AG09319 (cell line): ENCODE results near the gene SP3.

ENCODE experiments used
- DNase-seq: peaks from one replicate; pipeline ENCODE4 v3.0.0-alpha.2; 2010; ENCODE audit warnings: low read depth; ENCODE audit errors: extremely low read depth
- TF ChIP-seq, protein P1 (sequence below): IDR thresholded peaks from 2 replicates; pipeline ENCODE4 v1.5.1; 2011; ENCODE audit warnings: low read depth, mild to moderate bottlenecking, inconsistent platforms, low read length, moderate library complexity

SP3 gene

DNA sequence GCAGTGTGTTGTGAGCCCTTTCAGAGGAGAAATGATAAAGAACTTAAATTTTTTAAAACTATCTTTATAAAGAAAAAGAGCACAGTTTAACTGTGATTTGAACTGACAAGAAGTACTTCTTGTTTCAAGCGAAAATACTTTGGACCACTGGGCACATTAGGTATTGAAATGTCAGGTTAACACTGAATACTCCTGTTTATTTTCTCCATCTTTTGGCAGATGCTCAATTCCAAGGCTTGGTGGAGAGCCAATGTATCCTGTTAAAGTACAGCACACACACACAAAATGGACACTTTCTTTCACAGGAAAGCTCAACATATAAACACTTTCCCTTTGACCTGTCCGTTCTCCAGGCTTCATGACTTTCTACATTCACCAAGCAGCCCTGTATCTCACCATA lies 32.6 kb upstream of the SP3 start:
- DNase-seq, result no peak
- TF ChIP-seq, protein P1, sequence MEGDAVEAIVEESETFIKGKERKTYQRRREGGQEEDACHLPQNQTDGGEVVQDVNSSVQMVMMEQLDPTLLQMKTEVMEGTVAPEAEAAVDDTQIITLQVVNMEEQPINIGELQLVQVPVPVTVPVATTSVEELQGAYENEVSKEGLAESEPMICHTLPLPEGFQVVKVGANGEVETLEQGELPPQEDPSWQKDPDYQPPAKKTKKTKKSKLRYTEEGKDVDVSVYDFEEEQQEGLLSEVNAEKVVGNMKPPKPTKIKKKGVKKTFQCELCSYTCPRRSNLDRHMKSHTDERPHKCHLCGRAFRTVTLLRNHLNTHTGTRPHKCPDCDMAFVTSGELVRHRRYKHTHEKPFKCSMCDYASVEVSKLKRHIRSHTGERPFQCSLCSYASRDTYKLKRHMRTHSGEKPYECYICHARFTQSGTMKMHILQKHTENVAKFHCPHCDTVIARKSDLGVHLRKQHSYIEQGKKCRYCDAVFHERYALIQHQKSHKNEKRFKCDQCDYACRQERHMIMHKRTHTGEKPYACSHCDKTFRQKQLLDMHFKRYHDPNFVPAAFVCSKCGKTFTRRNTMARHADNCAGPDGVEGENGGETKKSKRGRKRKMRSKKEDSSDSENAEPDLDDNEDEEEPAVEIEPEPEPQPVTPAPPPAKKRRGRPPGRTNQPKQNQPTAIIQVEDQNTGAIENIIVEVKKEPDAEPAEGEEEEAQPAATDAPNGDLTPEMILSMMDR, result no peak

DNA sequence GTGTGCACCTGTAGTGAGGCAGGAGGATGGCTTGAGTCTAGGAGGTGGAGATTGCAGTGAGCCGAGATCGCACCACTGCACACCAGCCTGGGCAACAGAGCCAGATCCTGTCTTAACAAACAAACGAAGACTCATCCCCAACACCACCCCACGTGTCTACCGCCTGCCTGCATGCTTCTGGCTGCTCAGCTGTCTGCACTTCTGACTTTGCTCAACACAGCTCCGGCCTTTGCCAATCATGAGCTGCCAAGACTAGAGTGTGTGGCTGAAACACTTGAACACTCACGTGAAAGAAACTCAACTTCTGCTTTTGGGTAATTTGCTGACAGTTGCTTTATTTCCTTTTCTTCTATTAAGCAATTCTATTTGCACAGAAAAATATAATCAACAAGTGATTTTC lies 32.1 kb upstream of the SP3 start:
- DNase-seq, result no peak
- TF ChIP-seq, protein P1, result no peak

DNA sequence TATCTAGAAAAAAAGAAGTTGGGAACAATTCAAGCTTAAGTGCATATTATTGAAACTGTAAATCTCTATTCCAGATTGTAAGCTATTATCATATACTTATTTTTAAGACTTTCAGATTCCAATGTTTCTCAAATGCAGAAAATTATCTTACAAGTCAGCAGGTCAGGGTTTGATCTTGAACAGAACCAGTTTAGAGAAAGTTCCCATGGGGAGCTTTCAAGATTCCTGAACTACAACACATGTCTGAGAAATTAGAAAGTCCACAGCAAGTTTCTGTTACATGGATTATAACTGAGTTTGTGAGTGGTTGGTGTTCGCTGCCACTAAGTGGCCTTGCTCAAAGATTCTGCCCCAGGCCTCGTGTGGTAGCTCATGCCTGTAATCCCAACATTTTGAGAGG lies 31.6 kb upstream of the SP3 start:
- TF ChIP-seq, protein P1, result no peak
- no peak for DNase-seq

DNA sequence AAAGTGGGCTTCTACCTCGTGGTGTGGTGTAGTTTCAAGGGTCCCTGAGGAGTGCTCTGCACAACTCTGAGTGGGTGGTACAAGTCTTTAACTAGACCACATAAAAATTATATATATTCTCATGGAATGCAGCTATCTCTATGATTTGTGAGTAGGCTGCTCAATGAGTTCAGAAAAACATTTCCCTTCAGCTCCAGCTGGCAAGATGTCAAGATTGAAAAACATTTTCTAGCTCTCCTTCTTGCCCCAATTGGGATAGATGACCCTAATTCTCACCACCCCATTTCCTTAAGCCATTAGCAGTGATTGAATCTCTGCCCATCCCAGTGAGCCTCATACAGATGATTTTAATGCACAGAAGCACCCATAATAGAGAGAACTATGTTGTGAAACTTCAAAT lies 28.3 kb upstream of the SP3 start:
- TF ChIP-seq, protein P1, result no peak

DNA sequence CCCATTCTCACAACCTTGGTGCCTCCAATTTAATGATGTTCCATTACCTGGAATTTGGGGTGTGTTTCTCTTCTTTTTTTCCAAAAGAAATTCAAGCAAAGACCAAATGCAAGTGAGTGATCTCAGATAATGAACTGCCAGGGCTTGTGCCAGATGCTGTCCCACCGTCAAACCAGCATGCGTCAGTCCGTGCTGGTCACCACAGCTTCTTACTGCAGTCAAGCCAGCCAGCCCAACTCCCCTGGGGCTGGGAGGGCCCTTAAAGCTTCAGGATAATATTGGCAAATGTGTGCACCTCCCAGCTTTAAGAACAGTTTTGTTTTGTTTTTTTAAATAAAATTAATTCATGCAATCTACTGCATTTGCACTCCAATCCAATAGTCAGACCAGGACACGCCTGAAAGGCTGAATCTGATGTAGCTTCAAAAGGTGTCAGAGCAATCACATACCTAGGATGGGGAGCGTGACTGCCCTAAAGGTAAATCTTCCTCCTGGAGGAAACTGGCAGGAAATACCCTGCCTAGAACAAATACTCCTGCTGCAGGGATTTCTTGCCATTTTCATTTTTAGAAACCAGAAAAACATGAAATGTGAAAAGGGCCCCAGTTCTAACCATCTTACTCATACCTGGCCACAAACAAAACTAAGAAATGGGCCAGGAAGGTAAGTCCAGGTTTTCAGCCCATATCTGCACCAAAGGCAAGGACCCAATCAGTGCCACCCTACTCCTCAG lies 26.8 kb upstream of the SP3 start:
- TF ChIP-seq, protein P1, result no peak
- DNase-seq, result no peak

More for the DNA sequence above, 28.3 kb upstream of the SP3 start:
- DNase-seq, result no peak

DNA sequence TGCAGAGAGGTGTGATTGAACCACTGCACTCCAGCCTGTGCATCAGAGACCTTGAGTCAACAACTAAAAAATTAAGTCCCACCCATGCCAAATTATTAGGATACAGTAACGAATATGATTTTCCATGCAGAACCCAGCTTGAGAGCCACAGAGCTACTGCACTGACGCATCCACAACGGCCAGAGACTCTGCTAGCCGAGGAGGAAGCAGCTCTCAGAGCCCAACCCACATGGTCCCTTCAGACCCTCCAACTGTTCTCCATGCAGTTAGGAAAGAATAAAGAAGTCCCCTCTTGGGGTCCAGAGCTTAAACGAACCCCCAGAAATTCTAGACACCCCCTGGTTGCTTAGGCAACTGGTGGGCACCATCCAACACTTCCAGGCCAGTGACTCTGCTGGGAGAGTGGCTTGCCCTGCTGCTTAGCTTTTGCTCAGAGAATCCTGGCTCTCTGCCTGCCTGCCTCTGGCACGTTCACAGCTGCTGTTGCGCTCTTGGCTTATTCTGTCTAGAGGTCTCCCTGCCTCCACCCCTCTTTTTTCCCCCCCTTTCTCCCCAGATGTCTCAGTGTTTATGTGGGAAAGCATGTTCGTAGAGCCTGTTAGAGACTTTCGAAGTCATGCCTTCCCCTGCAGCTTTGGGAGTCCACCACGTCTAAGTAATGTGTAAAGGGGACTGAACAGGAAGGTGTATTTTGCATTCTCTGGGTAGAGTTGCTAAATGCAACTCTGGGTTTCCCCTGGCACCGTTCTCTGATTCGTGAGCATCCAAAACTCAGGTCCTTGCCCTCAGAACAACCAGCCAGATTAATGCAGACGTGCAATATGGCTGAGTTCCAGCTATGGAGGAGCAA lies 26.0 kb upstream of the SP3 start:
- DNase-seq, result peak; percentile 63
- TF ChIP-seq, protein P1, result no peak

DNA sequence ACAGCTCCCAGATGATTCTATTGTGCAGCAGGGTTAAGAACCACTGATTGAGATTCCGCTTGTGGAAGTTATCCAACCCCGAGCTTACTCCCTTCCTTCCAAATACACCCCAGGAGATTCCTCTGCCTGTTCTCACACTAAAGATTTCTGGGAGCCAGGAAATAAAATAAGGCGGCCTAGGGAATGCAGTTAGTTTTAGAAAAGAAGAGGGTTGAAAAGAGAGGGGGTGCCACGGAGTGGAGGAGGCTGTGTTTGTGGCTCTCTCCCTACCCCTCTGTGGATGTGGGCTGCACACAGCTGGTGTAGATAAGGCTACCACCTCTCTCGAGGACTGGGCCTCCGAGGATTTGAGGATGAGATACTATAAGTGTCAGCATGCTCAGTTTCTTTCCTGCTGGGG lies 25.1 kb upstream of the SP3 start:
- no peak for DNase-seq
- TF ChIP-seq, protein P1, result no peak
